Umbilical cord (tissue), 2 donors: ENCODE data around the gene TMED8. TPM values are rescaled to one million over a fixed set of nuclear protein-coding genes. Genes with fewer than 3 reads are reported as not detected.
"Not testable (repeated sequence)": the region's sequence is repeated elsewhere in the genome, so short reads cannot be mapped to it uniquely, and the experiment has no call there.

ENCODE experiments used
- DNase-seq: peaks from one replicate; pipeline ENCODE4 v3.0.0-alpha.2; 2015; ENCODE audit warnings: low spot score
- total RNA-seq: library from RNA; depleted of rRNA; stranded (reverse); fragments of >200 nt; gene quantifications from one replicate; pipeline ENCODE4 v1.2.3, GENCODE V29; 2014; ENCODE audit warnings: low replicate concordance; ENCODE audit not compliant: insufficient read depth

The TMED8 gene
- 7.9 TPM for total RNA-seq

- DNase-seq, result peak; percentile 95
These were observed at the start of gene TMED8, which contains the start of gene SAMD15 for GRCh38 chr14:77376771-77377501. TMED8 (minus strand) TSS chr14:77377094; CDS start chr14:77377053, 41 bp downstream. SAMD15 (plus strand) TSS chr14:77377379; CDS start chr14:77377419, 40 bp downstream.

- DNase-seq, result no peak
These were observed 49.5 kb upstream of the TMED8 start for GRCh38 chr14:77426396-77426795.

- no peak for DNase-seq
These were observed 48.0 kb upstream of the TMED8 start for GRCh38 chr14:77424862-77425261.

- no peak for DNase-seq
These were observed 46.5 kb upstream of the TMED8 start, which contains the start of gene NOXRED1 for GRCh38 chr14:77423423-77423822. NOXRED1 (minus strand) TSS chr14:77423523; CDS start chr14:77422889, 634 bp downstream.

- DNase-seq, result no peak
These were observed 44.3 kb upstream of the TMED8 start for GRCh38 chr14:77421201-77421600.

- DNase-seq, result no peak
These were observed 39.9 kb upstream of the TMED8 start for GRCh38 chr14:77416836-77417235.

- not testable (repeated sequence) for DNase-seq
These were observed 39.2 kb upstream of the TMED8 start for GRCh38 chr14:77416098-77416497.

- DNase-seq, result not testable (repeated sequence)
These were observed 38.6 kb upstream of the TMED8 start for GRCh38 chr14:77415403-77416030.

- no peak for DNase-seq
These were observed 32.2 kb upstream of the TMED8 start for GRCh38 chr14:77409131-77409533.

GRCh38 chr14:77407158-77407557 lies 30.3 kb upstream of the TMED8 start:
- DNase-seq, result no peak

- peak; percentile 44 for DNase-seq
These were observed 29.8 kb upstream of the TMED8 start for GRCh38 chr14:77406718-77407117.

GRCh38 chr14:77406086-77406485 lies 29.2 kb upstream of the TMED8 start:
- DNase-seq, result no peak

GRCh38 chr14:77403768-77404167 lies 26.9 kb upstream of the TMED8 start:
- DNase-seq, result no peak

GRCh38 chr14:77400216-77400615 lies 23.3 kb upstream of the TMED8 start:
- no peak for DNase-seq

GRCh38 chr14:77390188-77390587 lies 13.3 kb upstream of the TMED8 start:
- no peak for DNase-seq

GRCh38 chr14:77378701-77379100 lies 1.8 kb upstream of the TMED8 start:
- no peak for DNase-seq

GRCh38 chr14:77377502-77377844 lies 579 bp upstream of the TMED8 start:
- DNase-seq, result no peak

- no peak for DNase-seq
These were observed 722 bp downstream of the TMED8 start for GRCh38 chr14:77375973-77376770.

GRCh38 chr14:77375164-77375950 lies 1.5 kb downstream of the TMED8 start:
- DNase-seq, result no peak

GRCh38 chr14:77372304-77372841 lies 4.5 kb downstream of the TMED8 start:
- DNase-seq, result peak; percentile 45

- DNase-seq, result no peak
These were observed 7.6 kb downstream of the TMED8 start for GRCh38 chr14:77369285-77369684.
